Bronchial epithelial cell (primary cell): ENCODE measurements around the gene MRLN. TPM values are rescaled to one million over a fixed set of nuclear protein-coding genes. Genes with fewer than 3 reads are reported as not detected.
"Not testable (repeated sequence)": the region's sequence is repeated elsewhere in the genome, so short reads cannot be mapped to it uniquely, and the experiment has no call there.

Experiments
- DNase-seq: peaks from one replicate; pipeline ENCODE4 v3.0.0-alpha.2; 2010; ENCODE audit warnings: low read depth
- FAIRE-seq: peaks from 2 replicates; lab custom pipeline; 2011; peaks lifted over from hg19 to GRCh38; lab: Jason Lieb, UNC
- H3K27me3 ChIP-seq: 2 replicates; pipeline ENCODE4 v1.5.1; 2011; ENCODE audit warnings: low read length; ENCODE audit not compliant: control insufficient read depth, insufficient read depth
- H3K36me3 ChIP-seq: 2 replicates; pipeline ENCODE4 v1.5.1; 2011; ENCODE audit warnings: low read length; ENCODE audit not compliant: control insufficient read depth, insufficient read depth
- H3K4me3 ChIP-seq: 2 replicates; pipeline ENCODE4 v1.5.1; 2011; ENCODE audit warnings: mild to moderate bottlenecking, low read depth, low read length, control low read depth
- total RNA-seq: library from RNA; depleted of rRNA; stranded (reverse); fragments of >200 nt; gene quantifications from 2 replicates; pipeline ENCODE4 v1.2.1, GENCODE V29; 2014
- TF ChIP-seq, protein P1 (sequence below): IDR thresholded peaks from 2 replicates; pipeline ENCODE4 v1.5.1; 2011; ENCODE audit warnings: mild to moderate bottlenecking, moderate library complexity, low read length, control low read depth, inconsistent platforms; ENCODE audit not compliant: insufficient read depth, severe bottlenecking

Gene MRLN
- total RNA-seq, 1 donor from 2014 or later = not detected

DNA sequence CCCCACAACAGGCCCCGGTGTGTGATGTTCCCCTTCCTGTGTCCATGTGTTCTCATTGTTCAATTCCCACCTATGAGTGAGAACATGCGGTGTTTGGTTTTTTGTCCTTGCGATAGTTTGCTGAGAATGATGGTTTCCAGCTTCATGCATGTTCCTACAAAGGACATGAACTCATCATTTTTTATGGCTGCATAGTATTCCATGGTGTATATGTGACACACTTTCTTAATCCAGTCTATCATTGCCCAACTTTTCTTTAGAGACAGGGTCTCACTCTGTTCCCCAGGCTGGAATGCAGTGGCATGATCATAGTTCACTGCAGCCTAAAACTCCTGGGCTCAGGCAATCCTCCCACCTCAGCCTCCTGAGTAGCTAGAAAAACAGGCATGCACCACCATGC is 32.2 kb upstream of the MRLN start:
- H3K4me3 ChIP-seq, H3K27me3 ChIP-seq, FAIRE-seq, DNase-seq, H3K36me3 ChIP-seq: not testable (repeated sequence)

DNA sequence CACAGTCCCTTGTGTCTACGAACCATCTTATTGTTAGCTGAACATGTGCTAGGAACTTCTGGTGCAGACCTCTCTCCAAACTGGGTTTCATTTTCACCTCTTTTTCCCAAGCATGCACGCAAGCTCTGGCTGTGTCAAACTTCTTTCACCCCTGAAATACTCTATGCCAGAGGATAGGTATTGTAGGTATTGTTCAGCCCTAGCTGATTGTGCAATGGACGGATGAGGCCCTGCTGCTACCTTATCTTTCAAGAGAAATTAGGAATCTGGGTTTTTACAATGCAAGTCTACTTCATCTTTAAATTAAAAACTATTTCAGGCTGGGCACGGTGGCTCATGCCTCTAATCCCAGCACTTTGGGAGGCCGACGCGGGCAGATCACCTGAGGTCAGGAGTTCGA is 28.3 kb upstream of the MRLN start:
- no peak for FAIRE-seq
- H3K4me3 ChIP-seq = no peak overlapping the region
- no peaks in the 10 kb centered on the region for H3K27me3 ChIP-seq
- H3K36me3 ChIP-seq = no peaks in the 10 kb centered on the region
- TF ChIP-seq, protein P1, sequence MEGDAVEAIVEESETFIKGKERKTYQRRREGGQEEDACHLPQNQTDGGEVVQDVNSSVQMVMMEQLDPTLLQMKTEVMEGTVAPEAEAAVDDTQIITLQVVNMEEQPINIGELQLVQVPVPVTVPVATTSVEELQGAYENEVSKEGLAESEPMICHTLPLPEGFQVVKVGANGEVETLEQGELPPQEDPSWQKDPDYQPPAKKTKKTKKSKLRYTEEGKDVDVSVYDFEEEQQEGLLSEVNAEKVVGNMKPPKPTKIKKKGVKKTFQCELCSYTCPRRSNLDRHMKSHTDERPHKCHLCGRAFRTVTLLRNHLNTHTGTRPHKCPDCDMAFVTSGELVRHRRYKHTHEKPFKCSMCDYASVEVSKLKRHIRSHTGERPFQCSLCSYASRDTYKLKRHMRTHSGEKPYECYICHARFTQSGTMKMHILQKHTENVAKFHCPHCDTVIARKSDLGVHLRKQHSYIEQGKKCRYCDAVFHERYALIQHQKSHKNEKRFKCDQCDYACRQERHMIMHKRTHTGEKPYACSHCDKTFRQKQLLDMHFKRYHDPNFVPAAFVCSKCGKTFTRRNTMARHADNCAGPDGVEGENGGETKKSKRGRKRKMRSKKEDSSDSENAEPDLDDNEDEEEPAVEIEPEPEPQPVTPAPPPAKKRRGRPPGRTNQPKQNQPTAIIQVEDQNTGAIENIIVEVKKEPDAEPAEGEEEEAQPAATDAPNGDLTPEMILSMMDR = no peak
- DNase-seq = no peak

DNA sequence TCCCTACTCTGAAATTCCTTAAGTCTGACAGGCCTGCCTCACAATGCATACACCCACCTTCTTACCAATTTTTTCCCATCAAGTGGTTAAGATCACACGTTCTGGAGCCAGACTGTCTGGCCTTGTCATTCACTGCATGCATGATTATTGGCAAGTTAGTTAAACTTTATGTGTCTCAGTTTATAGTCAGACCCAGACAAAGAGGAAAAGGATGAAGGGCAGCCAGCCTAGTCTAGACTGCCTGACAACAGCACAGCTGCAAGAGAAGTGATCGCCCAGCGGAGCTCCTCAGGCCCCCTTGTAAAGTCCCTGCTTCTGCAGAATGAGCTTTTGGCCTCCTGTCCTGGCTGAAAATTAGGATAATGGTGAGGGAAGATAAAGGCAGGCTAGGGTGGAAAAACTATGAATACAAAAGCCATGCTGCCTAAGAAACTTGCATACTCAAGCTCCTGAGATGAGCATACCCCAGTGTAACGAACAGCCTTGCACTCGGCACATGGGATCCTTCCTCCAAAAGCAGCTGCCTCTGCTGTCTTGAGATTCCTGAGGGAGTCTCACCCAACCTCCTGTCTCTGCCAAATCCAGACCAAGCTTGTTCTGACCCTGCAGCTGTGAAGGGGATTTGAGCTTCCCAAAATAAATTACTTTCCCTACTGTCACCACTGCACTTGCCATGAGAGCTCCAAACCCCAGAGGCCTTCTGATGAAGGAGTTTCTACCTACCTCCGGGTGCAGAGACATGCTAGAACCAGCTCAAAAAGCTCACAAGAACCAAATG is 26.7 kb upstream of the MRLN start:
- Histone ChIP-seq H3K4me3 (no peak overlapping the region), H3K36me3 (no peaks in the 10 kb centered on the region), H3K27me3 (no peaks in the 10 kb centered on the region)
- TF ChIP-seq, protein P1 = no peak
- FAIRE-seq = no peak
- DNase-seq = no peak

DNA sequence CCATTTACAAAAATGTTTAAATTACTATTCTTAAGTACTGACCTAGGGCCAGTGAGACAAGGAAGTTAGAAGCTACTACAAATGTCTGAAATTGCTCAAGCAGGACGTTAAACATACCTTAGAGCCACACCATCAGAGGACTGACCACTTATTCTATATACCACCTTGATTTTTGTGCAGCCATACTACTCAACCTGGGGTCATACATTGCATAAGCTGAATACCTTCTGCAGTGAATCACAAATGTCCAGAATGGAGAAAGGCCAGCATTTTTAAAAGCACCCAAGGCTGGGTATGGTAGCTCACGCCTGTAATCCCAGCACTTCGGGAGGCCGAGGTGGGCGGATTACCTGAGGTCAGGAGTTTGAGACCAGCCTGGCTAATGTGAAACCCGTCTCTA is 21.2 kb upstream of the MRLN start:
- no peaks in the 10 kb centered on the region for H3K36me3 ChIP-seq
- TF ChIP-seq, protein P1 = no peak
- H3K27me3 ChIP-seq = no peaks in the 10 kb centered on the region
- DNase-seq (no peak), FAIRE-seq (no peak)
- no peak overlapping the region for H3K4me3 ChIP-seq

DNA sequence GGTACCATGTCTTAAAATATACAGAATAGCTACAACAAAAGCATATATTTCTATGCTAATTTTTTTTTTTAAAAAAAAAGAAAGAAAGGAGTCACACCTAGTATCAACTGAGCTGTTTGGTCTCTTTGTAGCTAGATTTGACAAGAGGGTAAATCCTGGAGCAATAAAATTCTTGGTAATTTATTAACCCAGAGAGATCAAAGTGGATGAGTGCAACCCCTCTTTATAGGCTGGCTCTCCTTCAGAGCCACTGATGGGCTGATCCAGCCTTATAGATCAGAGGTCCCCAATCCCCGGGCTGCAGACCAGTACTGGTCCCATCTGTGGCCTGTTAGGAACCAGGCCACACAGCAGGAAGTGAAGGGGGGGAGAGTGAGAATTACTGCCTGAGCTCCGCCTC is 19.8 kb upstream of the MRLN start:
- Histone ChIP-seq H3K4me3 (no peak overlapping the region), H3K36me3 (no peaks in the 10 kb centered on the region), H3K27me3 (no peaks in the 10 kb centered on the region)
- FAIRE-seq (no peak), DNase-seq (no peak)
- TF ChIP-seq, protein P1 = no peak

DNA sequence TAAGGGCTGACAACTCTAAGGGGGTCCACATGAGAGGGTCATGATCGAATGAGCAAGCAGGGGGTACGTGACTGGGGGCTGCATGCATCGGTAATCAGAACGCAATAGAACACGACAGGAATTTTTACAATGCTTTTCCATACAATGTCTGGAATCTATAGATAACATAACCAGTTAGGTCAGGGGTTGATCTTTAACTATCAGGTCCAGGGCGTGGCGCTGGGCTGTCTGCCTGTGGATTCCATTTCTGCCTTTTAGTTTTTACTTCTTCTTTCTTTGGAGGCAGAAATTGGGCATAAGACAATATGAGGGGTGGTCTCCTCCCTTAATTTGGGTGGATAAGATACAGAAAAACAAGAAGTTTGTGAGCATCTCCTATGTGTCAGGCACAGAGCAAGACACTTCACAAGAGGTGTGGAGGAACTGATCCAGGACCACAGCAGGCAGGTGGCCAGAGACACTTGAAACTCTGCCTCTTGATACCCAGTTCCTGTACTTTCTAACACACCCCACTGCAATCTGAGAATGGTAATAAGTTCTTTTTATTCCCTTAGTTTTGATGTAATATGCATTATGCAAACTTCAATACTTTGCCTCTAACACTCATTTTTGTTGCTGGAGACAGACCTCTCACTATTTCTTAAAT is 18.0 kb upstream of the MRLN start:
- Histone ChIP-seq H3K36me3 (no peaks in the 10 kb centered on the region), H3K4me3 (no peak overlapping the region), H3K27me3 (no peaks in the 10 kb centered on the region)
- FAIRE-seq (no peak), DNase-seq (no peak)
- TF ChIP-seq, protein P1 = no peak
